H1 (cell line): ENCODE data around the gene ABHD8. TPM values are rescaled to one million over a fixed set of nuclear protein-coding genes. Genes with fewer than 3 reads are reported as not detected.
A peak's percentile ranks its signal among the peaks of the same experiment; 100 is the strongest.

Experiments
- CTCF ChIA-PET: fragments of 300-600 bp; sonication (Branson Sonifier 250); formaldehyde crosslinking; loops from one replicate; lab custom pipeline; 2021; ENCODE audit not compliant: partially characterized antibody; lab: Charles Lee
- POLR2A ChIA-PET: fragments of 300-600 bp; sonication (Branson Sonifier 250); formaldehyde crosslinking; loops from one replicate; lab custom pipeline; 2021; ENCODE audit warnings: inconsistent platforms; ENCODE audit not compliant: partially characterized antibody; lab: Charles Lee
- DNase-seq, 2 experiments: peaks; one replicate each; pipeline versions ENCODE4 v3.0.0 to v3.0.0-alpha.2; 2010 to 2022; ENCODE audit warnings: low spot score in 2 of 2, low read depth in 1 of 2, mixed read lengths in 1 of 2
- FAIRE-seq: peaks from 2 replicates; lab custom pipeline; 2011; peaks lifted over from hg19 to GRCh38; lab: Jason Lieb, UNC
- H2AFZ ChIP-seq: 2 replicates; pipeline ENCODE4 v1.8.1; 2012; ENCODE audit warnings: low read length, inconsistent platforms
- H2AK5ac ChIP-seq: 2 replicates; pipeline ENCODE4 v1.6.1; 2013; ENCODE audit warnings: low read depth, low read length
- H2BK120ac ChIP-seq: replicated peaks from 2 replicates; pipeline ENCODE3; 2013; ENCODE audit warnings: low read depth, low read length, inconsistent platforms
- H2BK12ac ChIP-seq: 2 replicates; pipeline ENCODE4 v1.6.1; 2013; ENCODE audit warnings: low read depth, low read length
- H2BK15ac ChIP-seq: 2 replicates; pipeline ENCODE4 v1.6.1; 2013; ENCODE audit warnings: low read length
- H2BK20ac ChIP-seq: 2 replicates; pipeline ENCODE4 v1.6.1; 2013; ENCODE audit warnings: low read length
- H2BK5ac ChIP-seq: 2 replicates; pipeline ENCODE4 v1.6.1; 2013; ENCODE audit warnings: low read depth, low read length
- H3K14ac ChIP-seq: 2 replicates; pipeline ENCODE4 v1.6.1; 2013; ENCODE audit warnings: inconsistent platforms; ENCODE audit not compliant: insufficient read length
- H3K18ac ChIP-seq: 2 replicates; pipeline ENCODE4 v1.6.1; 2013; ENCODE audit warnings: low read length; ENCODE audit errors: extremely low read depth
- H3K23ac ChIP-seq: 2 replicates; pipeline ENCODE4 v1.6.1; 2013; ENCODE audit warnings: inconsistent platforms; ENCODE audit not compliant: insufficient read length
- H3K23me2 ChIP-seq: 2 replicates; pipeline ENCODE4 v1.6.1; 2013; ENCODE audit warnings: low read depth, low read length
- H3K27ac ChIP-seq: 2 replicates; pipeline ENCODE4 v1.6.1; 2011; ENCODE audit warnings: low read depth, low read length, inconsistent platforms
- H3K27me3 ChIP-seq, 4 experiments: replicated peaks in 1 of 4; 1 replicate in 1 of 4; 2 replicates in 3 of 4; pipeline versions ENCODE4 v1.6.1 to v1.8.1; 2011 to 2013; ENCODE audit warnings: low read length in 3 of 4, mild to moderate bottlenecking in 3 of 4, inconsistent platforms in 2 of 4, mixed read lengths in 2 of 4, moderate library complexity in 1 of 4; ENCODE audit not compliant: control insufficient read depth in 3 of 4, insufficient read depth in 3 of 4; ENCODE audit errors: extremely low read depth in 1 of 4
- H3K36me3 ChIP-seq, 4 experiments: 2 replicates each; pipeline versions ENCODE4 v1.6.1 to v1.8.1; 2011 to 2013; ENCODE audit warnings: mild to moderate bottlenecking in 4 of 4, low read length in 3 of 4, moderate library complexity in 2 of 4, control low read depth in 1 of 4, inconsistent platforms in 1 of 4; ENCODE audit not compliant: insufficient read depth in 4 of 4, control insufficient read depth in 2 of 4
- H3K4ac ChIP-seq: replicated peaks from 2 replicates; pipeline ENCODE3; 2013; ENCODE audit warnings: low read length, low read depth, mixed read lengths, inconsistent platforms; ENCODE audit not compliant: insufficient read length
- H3K4me1 ChIP-seq, 4 experiments: replicated peaks in 1 of 4; 1 replicate in 1 of 4; 2 replicates in 3 of 4; pipeline versions ENCODE4 v1.6.1 to v1.8.1; 2011 to 2013; ENCODE audit warnings: low read length in 3 of 4, inconsistent platforms in 2 of 4, mixed read lengths in 1 of 4; ENCODE audit not compliant: insufficient read depth in 4 of 4, control insufficient read depth in 3 of 4
- H3K4me2 ChIP-seq, 2 experiments: 2 replicates each; pipeline versions ENCODE4 v1.6.1 to v1.8.1; 2011 to 2013; ENCODE audit warnings: low read depth in 2 of 2, low read length in 2 of 2, control low read depth in 1 of 2, inconsistent platforms in 1 of 2, mild to moderate bottlenecking in 1 of 2; ENCODE audit not compliant: insufficient read depth in 1 of 2
- H3K4me3 ChIP-seq, 4 experiments: fragments of 200-600, 300-600 bp in 1 of 4; sonication (generic), shearing (Covaris generic), sonication (Bioruptor Twin) in 1 of 4; 2 replicates each; pipeline versions ENCODE4 v1.5.1 to v1.8.1; 2011 to 2016; ENCODE audit warnings: low read length in 4 of 4, low read depth in 3 of 4, control low read depth in 2 of 4, inconsistent platforms in 2 of 4, mild to moderate bottlenecking in 2 of 4, mixed read lengths in 1 of 4, moderate library complexity in 1 of 4; ENCODE audit not compliant: insufficient read depth in 2 of 4; ENCODE audit errors: extremely low read depth in 1 of 4
- H3K56ac ChIP-seq: replicated peaks from 2 replicates; pipeline ENCODE3; 2013; ENCODE audit warnings: low read depth, mild to moderate bottlenecking, mixed read lengths, low read length, inconsistent platforms; ENCODE audit not compliant: insufficient read length
- H3K79me1 ChIP-seq: 2 replicates; pipeline ENCODE4 v1.6.1; 2013; ENCODE audit warnings: low read depth, low read length, control low read depth
- H3K79me2 ChIP-seq, 2 experiments: 2 replicates each; pipeline versions ENCODE4 v1.6.1 to v1.8.1; 2012 to 2013; ENCODE audit warnings: low read length in 2 of 2, mild to moderate bottlenecking in 2 of 2, inconsistent platforms in 1 of 2; ENCODE audit not compliant: insufficient read depth in 2 of 2, control insufficient read depth in 1 of 2
- H3K9ac ChIP-seq, 4 experiments: replicated peaks in 1 of 4; 1 replicate in 1 of 4; 2 replicates in 3 of 4; pipeline versions ENCODE4 v1.6.1 to v1.8.1; 2011 to 2013; ENCODE audit warnings: low read depth in 3 of 4, low read length in 3 of 4, control low read depth in 2 of 4, mild to moderate bottlenecking in 2 of 4, moderate library complexity in 2 of 4, inconsistent platforms in 1 of 4; ENCODE audit errors: extremely low read depth in 1 of 4
- H3K9me3 ChIP-seq, 2 experiments: 2 replicates each; pipeline versions ENCODE4 v1.6.1 to v1.8.1; 2012 to 2013; ENCODE audit warnings: mild to moderate bottlenecking in 2 of 2, moderate library complexity in 2 of 2, control low read depth in 1 of 2, inconsistent platforms in 1 of 2, low read depth in 1 of 2, low read length in 1 of 2, mixed read lengths in 1 of 2; ENCODE audit not compliant: insufficient read depth in 2 of 2
- H4K20me1 ChIP-seq, 2 experiments: replicated peaks in 1 of 2; 2 replicates each; pipeline versions ENCODE3 to v1.8.1; 2011 to 2013; ENCODE audit warnings: inconsistent platforms in 2 of 2, low read length in 2 of 2, mild to moderate bottlenecking in 1 of 2; ENCODE audit not compliant: insufficient read depth in 2 of 2, control insufficient read depth in 1 of 2
- H4K5ac ChIP-seq: 2 replicates; pipeline ENCODE4 v1.6.1; 2013; ENCODE audit warnings: low read length, low read depth, mixed read lengths, inconsistent platforms; ENCODE audit not compliant: insufficient read length
- H4K8ac ChIP-seq: 2 replicates; pipeline ENCODE4 v1.8.0; 2013; ENCODE audit warnings: mild to moderate bottlenecking, moderate library complexity, low read length, inconsistent platforms; ENCODE audit not compliant: insufficient read depth; ENCODE audit errors: extremely low read depth
- H4K91ac ChIP-seq: replicated peaks from 2 replicates; pipeline ENCODE3; 2013; ENCODE audit warnings: low read length, mixed read lengths, inconsistent platforms; ENCODE audit not compliant: insufficient read length
- HDAC2 ChIP-seq, 2 experiments: fragments of 300-600 bp in 1 of 2; sonication (generic) in 1 of 2; IDR thresholded peaks; 2 replicates each; pipeline ENCODE4 v1.6.1; 2011 to 2012; ENCODE audit warnings: low read depth in 2 of 2, low read length in 2 of 2, mild to moderate bottlenecking in 2 of 2, moderate library complexity in 2 of 2, borderline replicate concordance in 1 of 2, inconsistent platforms in 1 of 2
- KDM1A ChIP-seq: fragments of 200-600, 300-600 bp; sonication (generic); IDR thresholded peaks from 2 replicates; pipeline ENCODE4 v1.7.1; 2016; ENCODE audit warnings: mild to moderate bottlenecking, low read length, borderline replicate concordance
- POLR2A ChIP-seq, 2 experiments: IDR thresholded peaks; 1 replicate in 1 of 2; 2 replicates in 1 of 2; pipeline ENCODE4 v1.6.1; 2011; ENCODE audit warnings: low read depth in 2 of 2, low read length in 2 of 2, mild to moderate bottlenecking in 2 of 2; ENCODE audit errors: control extremely low read depth in 1 of 2
- POLR2AphosphoS5 ChIP-seq: IDR thresholded peaks from 2 replicates; pipeline ENCODE4 v1.6.1; 2011; ENCODE audit warnings: low read depth, low read length
- SP1 ChIP-seq: IDR thresholded peaks from 2 replicates; pipeline ENCODE4 v1.6.1; 2011; ENCODE audit warnings: low read depth, low read length
- WGBS, 2 experiments: shearing (Covaris generic) in 1 of 2; methylation state at CpG; one replicate each; pipeline versions ENCODE4 v1.1.6 to v1.1.7; 2013 to 2015; ENCODE audit warnings: low lambda C conversion rate in 2 of 2, mixed read lengths in 2 of 2, inconsistent platforms in 1 of 2, low coverage in 1 of 2, missing lambda C conversion rate in 1 of 2; ENCODE audit not compliant: insufficient replicate concordance in 2 of 2, insufficient coverage in 1 of 2, insufficient read length in 1 of 2; ENCODE audit errors: extremely low coverage in 1 of 2, missing lambda C conversion rate in 1 of 2; 5-methylcytosine and 5-hydroxymethylcytosine counted together
- polyA plus RNA-seq, 7 experiments: library from polyadenylated mRNA; depleted of rRNA in 3 of 7; stranded (reverse) in 5 of 7; unstranded in 2 of 7; fragments of >200 nt in 5 of 7; fragments of 200-250 nt in 2 of 7; gene quantifications; 1 replicate in 5 of 7; 2 replicates in 1 of 7; 4 replicates in 1 of 7; pipeline versions ENCODE4 v1.2.1 to v1.2.3, GENCODE V29; 2011 to 2013; ENCODE audit warnings: missing spikeins in 2 of 7, mixed read lengths in 2 of 7
- total RNA-seq: library from RNA; stranded (reverse); fragmentation: NEBNext Ultra II Directional; extraction: Animal tissue kit (Norgen Biotek cat#: 25700); gene quantifications from 2 replicates; pipeline ENCODE4 v1.2.1, GENCODE V29; 2021
- TF ChIP-seq, protein P1 (sequence below): IDR thresholded peaks from 2 replicates; pipeline ENCODE4 v1.6.1; 2012; ENCODE audit warnings: low read length, inconsistent platforms

ABHD8 gene
- total and polyA plus RNA-seq, 2 of the 8 experiments (the other 6 are each of a cell fraction or from before 2014, with no cell fraction given) = 11.3 to 18.7 TPM

DNA sequence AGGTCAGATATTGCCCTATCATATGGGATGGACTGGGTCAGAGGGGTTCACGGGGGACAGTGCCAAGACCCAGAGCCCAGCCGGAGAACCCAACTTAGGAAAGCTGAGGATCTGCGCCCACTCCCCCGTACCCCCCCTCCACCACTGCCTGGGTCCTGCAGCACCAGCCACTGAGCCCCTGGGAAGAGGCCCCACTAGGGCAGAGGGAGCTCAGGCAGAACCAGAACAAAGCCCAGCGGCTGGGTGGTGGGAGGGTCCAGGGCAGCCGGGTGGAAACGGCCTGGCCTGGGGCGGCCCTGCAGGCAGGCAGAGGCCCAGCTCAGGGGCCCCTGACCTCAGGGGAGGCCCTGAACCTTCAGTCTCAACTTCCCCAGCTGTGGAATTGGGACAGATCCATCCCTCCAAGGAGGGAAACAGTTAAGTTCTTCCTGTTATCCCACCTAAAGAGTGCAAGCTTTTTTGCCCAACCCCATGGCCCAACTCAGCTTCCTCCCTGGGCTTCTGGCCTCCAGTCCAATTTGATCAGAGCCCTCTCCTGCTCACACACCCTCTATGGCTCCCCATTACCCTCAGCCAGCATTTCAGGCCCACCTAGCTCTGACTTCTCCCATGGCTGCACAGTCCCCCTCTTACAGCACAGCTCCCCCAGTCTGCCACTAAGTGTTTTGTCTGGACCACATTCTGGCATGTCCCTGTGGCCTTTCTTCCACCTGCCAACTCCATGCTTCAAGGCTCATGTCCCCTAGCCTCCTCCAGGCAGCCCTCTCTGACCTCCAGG lies 60.6 kb downstream of the ABHD8 start:
- peaks cover 0 to 16% (median 3%) of the 10 kb centered on the region in 4 experiments; a peak in 4 of 8 replicates for H3K36me3 ChIP-seq
- H3K9me3 ChIP-seq = no peaks in the 10 kb centered on the region
- FAIRE-seq (no peak), DNase-seq (no peak)
- H3K23ac ChIP-seq = no peak overlapping the region
- H3K4me2 ChIP-seq = peak overlapping the region; percentile 74 to 83; a peak in 3 of 4 replicates
- no peaks in the 10 kb centered on the region for H3K27me3 ChIP-seq
- 76% methylated on average over 8 of the region's 8 CpGs; no CpG with 5 or more reads in 1 of the 2 experiments for WGBS, 2 experiments
- H3K79me2 ChIP-seq = peaks cover 26 to 54% of the 10 kb centered on the region in 2 experiments; a peak in 3 of 4 replicates
- H4K91ac ChIP-seq = no peak overlapping the region
- peaks cover 2% of the 10 kb centered on the region; the same call in 1 of the 2 replicates for H3K23me2 ChIP-seq
- H3K9ac ChIP-seq = peak overlapping the region in 1 of 4 experiments; percentile 6; a peak in 1 of 7 replicates
- H2BK20ac ChIP-seq = no peak overlapping the region
- H2AK5ac ChIP-seq = peak overlapping the region; percentile 65; the same call in 1 of the 2 replicates
- H3K4ac ChIP-seq = no peak overlapping the region
- no peak overlapping the region for H2AFZ ChIP-seq
- H3K56ac ChIP-seq = no peak overlapping the region
- no peak overlapping the region for H3K14ac ChIP-seq
- H4K5ac ChIP-seq = no peak overlapping the region
- peaks cover 13 to 15% of the 10 kb centered on the region in 2 experiments for H4K20me1 ChIP-seq
- peaks cover 3 to 23% (median 15%) of the 10 kb centered on the region in 4 experiments for H3K4me1 ChIP-seq
- POLR2A ChIA-PET = interaction anchor here (0.6 to 6.4 kb wide), 16 partner anchors 10 to 49 kb away, joined by 3 to 118 read pairs (median 4); partner anchors contain the start of genes ANKLE1, BABAM1, OCEL1 and USE1
- 0 out of 2 replicates have a peak overlapping the region, but pooled peaks have one; percentile 24 for H3K18ac ChIP-seq
- CTCF ChIA-PET = interaction anchor here (1.0 to 1.9 kb wide), 9 partner anchors 8 to 61 kb away, joined by 3 to 7 read pairs (median 3); partner anchors contain the start of genes ABHD8, BABAM1 and USE1
- H2BK15ac ChIP-seq = 0 out of 2 replicates have a peak overlapping the region, but pooled peaks have one; percentile 18
- H2BK12ac ChIP-seq = no peak overlapping the region; the same call in 1 of the 2 replicates
- H2BK5ac ChIP-seq = peak overlapping the region; percentile 87; the same call in 1 of the 2 replicates
- peak overlapping the region in 2 of 4 experiments; percentile 4 to 83; a peak in 3 of 8 replicates for H3K4me3 ChIP-seq
- peaks cover 12% of the 10 kb centered on the region for H3K79me1 ChIP-seq
- H3K27ac ChIP-seq = no peak overlapping the region; the same call in 1 of the 2 replicates
- no peak overlapping the region for H4K8ac ChIP-seq
- no peak overlapping the region for H2BK120ac ChIP-seq
- 0 out of 3 replicates have a peak, but pooled peaks of 1 of the 2 experiments have one; percentile 15 for TF ChIP-seq POLR2A (IDR thresholded peaks at IDR 0.05; ENCODE audit: control extremely low read depth in 1 of 2, low read depth in 2 of 2, low read length in 2 of 2)
- 0 out of 2 replicates have a peak, but pooled peaks have one; percentile 22 for TF ChIP-seq POLR2AphosphoS5
- no peak for TF ChIP-seq SP1
- TF ChIP-seq KDM1A = peak; percentile 71; the same call in 1 of the 2 replicates
- TF ChIP-seq HDAC2 (IDR thresholded peaks at IDR 0.05; ENCODE audit: borderline replicate concordance in 1 of 2, low read depth in 2 of 2, low read length in 2 of 2) = 0 out of 4 replicates have a peak, but pooled peaks of 1 of the 2 experiments have one; percentile 26
- TF ChIP-seq, protein P1, sequence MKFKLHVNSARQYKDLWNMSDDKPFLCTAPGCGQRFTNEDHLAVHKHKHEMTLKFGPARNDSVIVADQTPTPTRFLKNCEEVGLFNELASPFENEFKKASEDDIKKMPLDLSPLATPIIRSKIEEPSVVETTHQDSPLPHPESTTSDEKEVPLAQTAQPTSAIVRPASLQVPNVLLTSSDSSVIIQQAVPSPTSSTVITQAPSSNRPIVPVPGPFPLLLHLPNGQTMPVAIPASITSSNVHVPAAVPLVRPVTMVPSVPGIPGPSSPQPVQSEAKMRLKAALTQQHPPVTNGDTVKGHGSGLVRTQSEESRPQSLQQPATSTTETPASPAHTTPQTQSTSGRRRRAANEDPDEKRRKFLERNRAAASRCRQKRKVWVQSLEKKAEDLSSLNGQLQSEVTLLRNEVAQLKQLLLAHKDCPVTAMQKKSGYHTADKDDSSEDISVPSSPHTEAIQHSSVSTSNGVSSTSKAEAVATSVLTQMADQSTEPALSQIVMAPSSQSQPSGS = no peak
